ENCODE results near the gene CDYL. TPM values are rescaled to one million over a fixed set of nuclear protein-coding genes. Genes with fewer than 3 reads are reported as not detected.

CDYL gene
- total RNA-seq, 1 donor from 2014 or later = 51.9 TPM

GRCh38 chr6:4906293-4907276 lies 130.4 kb downstream of the CDYL start:
- DNase-seq (ENCODE audit: low spot score) = no peak

GRCh38 chr6:4907602-4908001 lies 131.4 kb downstream of the CDYL start:
- no peak for DNase-seq (ENCODE audit: low spot score)

GRCh38 chr6:4908062-4908461 lies 131.9 kb downstream of the CDYL start:
- no peak for DNase-seq (ENCODE audit: low spot score)

- DNase-seq (ENCODE audit: low spot score) = no peak
Observed at GRCh38 chr6:4909063-4909706, 133.0 kb downstream of the CDYL start.

GRCh38 chr6:4910037-4910760 lies 134.0 kb downstream of the CDYL start:
- no peak for DNase-seq (ENCODE audit: low spot score)

- DNase-seq (ENCODE audit: low spot score) = no peak
Observed at GRCh38 chr6:4912559-4912958, 136.4 kb downstream of the CDYL start.

GRCh38 chr6:4913705-4914419 lies 137.7 kb downstream of the CDYL start:
- no peak for DNase-seq (ENCODE audit: low spot score)

- no peak for DNase-seq (ENCODE audit: low spot score)
Observed at GRCh38 chr6:4914420-4915159, 138.4 kb downstream of the CDYL start.

- no peak for DNase-seq (ENCODE audit: low spot score)
Observed at GRCh38 chr6:4916954-4917561, 140.9 kb downstream of the CDYL start.

GRCh38 chr6:4920914-4921410 lies 144.8 kb downstream of the CDYL start:
- no peak for DNase-seq (ENCODE audit: low spot score)

GRCh38 chr6:4922488-4923037 lies 146.4 kb downstream of the CDYL start:
- no peak for DNase-seq (ENCODE audit: low spot score)

- no peak for DNase-seq (ENCODE audit: low spot score)
Observed at GRCh38 chr6:4923081-4923480, 146.9 kb downstream of the CDYL start.

- DNase-seq (ENCODE audit: low spot score) = no peak
Observed at GRCh38 chr6:4924661-4925271, 148.6 kb downstream of the CDYL start.

GRCh38 chr6:4925580-4925979 lies 149.4 kb downstream of the CDYL start:
- DNase-seq (ENCODE audit: low spot score) = no peak

GRCh38 chr6:4928426-4928825 lies 152.2 kb downstream of the CDYL start:
- no peak for DNase-seq (ENCODE audit: low spot score)

- DNase-seq (ENCODE audit: low spot score) = no peak
Observed at GRCh38 chr6:4929097-4929718, 153.0 kb downstream of the CDYL start.

GRCh38 chr6:4930025-4930691 lies 154.0 kb downstream of the CDYL start:
- no peak for DNase-seq (ENCODE audit: low spot score)
